Dermis blood vessel endothelial cell (primary cell): Measurements from ENCODE around the gene SMO. TPM values are rescaled to one million over a fixed set of nuclear protein-coding genes. Genes with fewer than 3 reads are reported as not detected.
"Not testable (repeated sequence)": the region's sequence is repeated elsewhere in the genome, so short reads cannot be mapped to it uniquely, and the experiment has no call there.

Experiments
- DNase-seq: peaks from one replicate; pipeline ENCODE4 v3.0.0; 2010
- total RNA-seq: library from RNA; depleted of rRNA; stranded (reverse); fragments of >200 nt; gene quantifications from 2 replicates; pipeline ENCODE4 v1.2.3, GENCODE V29; 2014

SMO gene
- total RNA-seq, 1 donor from 2014 or later, result 5.8 TPM

DNA sequence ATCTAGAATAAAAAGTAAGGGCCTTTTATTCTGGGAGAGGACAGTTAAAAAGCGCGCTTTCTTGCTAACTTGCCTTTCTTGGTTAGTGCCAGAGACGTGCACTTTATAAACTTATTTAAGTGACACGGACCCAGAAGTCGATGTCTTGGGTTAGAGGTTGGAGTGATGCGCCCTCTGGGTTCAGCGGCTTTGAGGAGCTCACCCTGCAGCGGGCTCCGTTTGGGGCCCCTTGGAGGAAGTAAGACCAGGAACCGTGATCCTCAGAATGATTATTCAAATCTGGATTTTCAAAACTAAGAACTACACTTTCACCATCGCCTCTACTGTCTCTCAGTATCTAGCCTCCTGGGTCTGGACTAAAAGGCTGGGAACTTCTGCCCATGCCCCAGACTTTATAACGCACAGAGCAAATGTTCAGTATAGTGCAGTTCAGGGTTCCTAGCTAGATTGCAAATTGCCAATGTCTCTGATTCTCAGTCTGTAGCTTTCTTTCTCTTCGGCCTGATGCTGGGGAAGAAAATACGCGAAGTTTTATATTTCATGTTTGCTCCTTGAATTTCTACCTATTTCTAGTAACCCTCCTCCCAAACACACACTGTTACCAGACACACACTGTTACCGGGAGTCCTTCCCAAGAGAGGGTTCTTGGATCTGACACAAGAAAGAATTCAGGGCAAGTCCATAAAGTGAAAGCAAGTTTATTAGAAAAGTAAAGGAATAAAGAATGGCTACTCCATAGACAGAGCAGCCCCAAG lies 18.6 kb upstream of the SMO start:
- DNase-seq, result no peak

- DNase-seq, result no peak
Observed at GRCh38 chr7:129170441-129171021, 17.9 kb upstream of the SMO start.

- not testable (repeated sequence) for DNase-seq
Observed at GRCh38 chr7:129173861-129174260, 14.6 kb upstream of the SMO start.

DNA sequence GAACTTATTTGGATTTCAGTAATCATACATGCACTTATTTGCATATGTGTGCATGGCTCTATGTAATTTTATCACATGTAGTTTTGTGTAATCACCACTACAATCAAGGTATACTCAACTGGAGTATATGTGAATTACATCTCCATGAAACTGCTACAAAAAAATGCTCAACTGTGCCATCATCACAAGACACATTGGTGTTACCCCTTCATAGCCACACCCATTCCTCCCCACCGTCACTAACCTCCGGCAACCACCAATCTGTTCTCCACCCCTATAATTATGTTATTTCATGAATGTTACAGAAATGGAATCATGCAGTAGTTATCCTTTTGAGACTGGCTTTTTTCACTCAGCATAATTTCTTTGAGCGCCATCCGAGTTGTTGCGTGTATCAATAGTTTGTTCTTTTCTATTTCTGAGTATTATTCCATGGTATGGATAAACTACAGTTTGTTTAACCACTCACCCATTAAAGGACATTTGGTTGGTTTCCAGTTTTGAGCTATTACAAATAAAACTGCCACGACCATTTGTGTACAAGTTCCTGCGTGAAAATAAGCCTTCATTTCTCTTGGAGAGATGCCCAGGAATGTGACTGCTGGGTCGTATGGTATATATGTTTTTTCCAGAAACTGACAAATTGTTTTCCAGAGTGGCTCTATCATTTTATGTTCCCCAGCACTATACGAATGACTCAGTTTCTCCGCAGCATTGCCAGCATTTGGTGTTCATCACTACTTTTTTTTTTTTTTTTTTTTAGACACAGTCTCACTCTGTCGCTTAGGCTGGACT lies 11.3 kb upstream of the SMO start:
- DNase-seq, result no peak

- DNase-seq, result no peak
Observed at GRCh38 chr7:129184981-129185670, 3.3 kb upstream of the SMO start.

DNA sequence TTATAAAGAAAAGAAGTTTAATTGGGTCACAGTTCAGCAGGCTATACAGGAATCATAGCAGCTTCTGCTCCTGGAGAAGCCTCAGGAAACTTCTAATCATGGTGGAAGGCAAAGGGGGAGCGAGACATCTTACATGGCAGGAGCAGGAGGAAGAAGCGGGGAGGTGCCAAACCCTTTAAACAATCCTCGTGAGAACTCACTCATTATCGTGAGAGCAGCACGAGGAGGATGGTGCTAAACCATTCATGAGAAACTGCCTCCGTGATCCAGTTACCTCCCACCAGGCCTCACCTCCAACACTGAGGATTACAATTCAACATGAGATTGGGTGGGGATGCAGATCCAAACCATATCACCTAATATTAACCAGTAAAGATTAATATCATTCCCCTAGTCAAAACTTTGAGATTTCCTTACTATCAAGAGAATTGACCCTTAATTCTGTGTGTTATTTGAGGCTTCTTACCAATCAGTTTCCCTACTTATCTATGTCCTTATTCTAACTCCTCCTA lies 1.6 kb upstream of the SMO start:
- no peak for DNase-seq

DNA sequence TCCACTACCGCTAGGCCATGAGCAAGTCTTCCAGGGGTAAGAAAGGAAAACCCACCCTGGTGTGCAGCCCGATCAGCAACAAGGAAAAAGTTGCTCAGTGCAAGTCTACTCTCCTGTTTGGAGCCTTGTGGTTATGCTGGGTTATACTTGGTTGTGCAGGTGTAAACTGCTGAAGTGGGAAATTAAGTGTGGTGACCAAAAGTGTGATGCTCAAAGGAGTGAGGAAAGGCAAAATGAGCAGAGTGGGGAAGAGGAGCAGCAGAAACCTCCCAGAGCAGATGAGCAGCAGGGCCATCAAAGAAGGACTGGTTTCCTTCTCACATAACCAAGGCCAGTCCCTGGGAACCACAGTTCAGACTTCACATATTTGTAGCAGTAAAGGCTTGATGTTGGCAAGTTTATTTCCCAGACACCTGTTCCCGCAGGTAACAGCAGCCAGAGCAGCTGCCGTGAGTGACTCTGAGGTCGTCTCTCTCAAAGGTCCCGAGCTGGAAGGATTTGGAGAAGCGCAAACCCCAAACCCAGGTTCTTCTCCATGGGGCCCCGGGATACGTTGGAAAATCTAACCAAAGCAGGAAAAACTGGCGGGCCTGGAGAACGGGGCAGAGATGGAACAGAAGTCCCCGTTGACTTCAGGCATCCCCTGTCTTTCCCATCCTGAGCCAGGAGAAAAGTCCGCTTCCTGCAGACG lies 607 bp upstream of the SMO start:
- no peak for DNase-seq

DNA sequence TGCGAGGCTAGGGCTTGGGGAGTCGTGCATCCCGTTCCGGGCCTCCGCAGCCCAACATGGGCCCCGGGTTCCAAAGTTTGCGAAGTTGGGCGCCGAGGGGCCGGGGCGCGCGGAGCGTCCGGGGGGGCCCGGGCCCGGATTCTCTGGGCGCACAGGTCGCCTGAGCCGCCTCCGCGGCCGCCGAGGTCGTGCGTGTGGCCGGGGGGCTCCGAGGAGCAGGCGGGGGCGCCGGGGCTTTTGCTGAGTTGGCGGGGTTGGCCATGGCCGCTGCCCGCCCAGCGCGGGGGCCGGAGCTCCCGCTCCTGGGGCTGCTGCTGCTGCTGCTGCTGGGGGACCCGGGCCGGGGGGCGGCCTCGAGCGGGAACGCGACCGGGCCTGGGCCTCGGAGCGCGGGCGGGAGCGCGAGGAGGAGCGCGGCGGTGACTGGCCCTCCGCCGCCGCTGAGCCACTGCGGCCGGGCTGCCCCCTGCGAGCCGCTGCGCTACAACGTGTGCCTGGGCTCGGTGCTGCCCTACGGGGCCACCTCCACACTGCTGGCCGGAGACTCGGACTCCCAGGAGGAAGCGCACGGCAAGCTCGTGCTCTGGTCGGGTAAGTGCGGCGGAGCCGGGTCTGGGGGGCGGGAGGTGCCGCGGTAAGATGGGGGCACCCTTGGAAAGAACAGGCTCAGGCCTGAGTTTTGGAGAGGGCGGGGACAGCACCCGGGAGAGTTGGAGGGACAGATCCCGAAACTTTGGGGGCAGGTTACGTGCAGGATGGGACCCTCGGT lies 643 bp downstream of the SMO start:
- DNase-seq, result peak; percentile 31

GRCh38 chr7:129189661-129190310 lies 1.4 kb downstream of the SMO start:
- DNase-seq, result no peak

- DNase-seq, result no peak
Observed at GRCh38 chr7:129191272-129191671, 2.8 kb downstream of the SMO start.

DNA sequence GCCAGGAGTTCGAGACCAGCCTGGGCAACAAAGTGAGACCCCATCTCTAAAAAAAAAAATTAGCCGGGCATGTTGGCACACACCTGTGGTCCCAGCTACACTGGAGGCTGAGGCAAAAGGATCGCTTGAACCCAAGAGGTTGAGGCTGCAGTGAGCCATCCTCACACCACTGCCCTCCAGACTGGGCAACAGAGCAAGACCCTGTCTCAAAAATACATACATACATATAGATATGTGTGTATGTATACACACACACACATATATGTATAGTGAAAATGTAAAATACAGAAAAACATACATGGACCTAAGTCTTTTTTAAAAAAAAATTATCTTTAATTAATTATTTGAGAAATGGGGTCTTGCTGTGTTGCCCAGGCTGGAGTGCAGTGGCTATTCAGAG lies 5.5 kb downstream of the SMO start:
- no peak for DNase-seq

DNA sequence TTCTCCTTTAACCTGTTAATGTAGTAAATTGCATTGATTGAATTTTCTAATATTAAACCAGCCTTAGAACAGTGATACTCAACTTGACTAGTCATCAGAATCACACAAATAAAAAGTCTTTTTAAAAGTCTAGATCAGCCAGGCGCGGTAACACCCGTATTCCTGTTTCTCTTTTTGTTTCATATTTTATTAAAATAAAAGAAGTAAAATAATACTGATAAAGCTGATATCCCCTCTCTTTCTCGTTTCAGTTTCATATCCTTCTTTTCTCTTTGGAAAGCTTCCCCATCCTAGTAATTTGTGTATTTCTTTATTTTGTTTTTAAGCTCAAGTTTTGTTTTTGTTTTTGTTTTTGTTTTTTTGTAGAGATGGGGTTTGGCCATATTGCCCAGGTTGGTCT lies 9.3 kb downstream of the SMO start:
- no peak for DNase-seq

DNA sequence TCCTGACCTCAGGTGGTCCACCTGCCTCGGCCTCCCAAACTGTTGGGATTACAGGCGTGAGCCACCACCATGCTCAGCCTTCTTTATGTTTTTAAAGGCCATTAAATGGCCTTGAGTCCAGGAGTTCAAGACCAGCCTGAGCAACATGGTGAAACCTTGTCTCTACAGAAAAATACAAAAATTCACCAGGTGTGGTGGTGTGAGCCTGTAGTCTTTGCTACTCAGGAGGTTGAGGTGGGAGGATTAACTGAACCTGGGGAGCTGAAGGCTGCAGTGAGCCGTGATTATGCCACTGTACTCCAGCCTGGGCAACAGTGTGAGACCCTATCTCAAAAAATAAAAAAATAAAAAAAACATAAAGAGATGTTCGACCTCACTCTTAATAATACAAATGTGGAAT lies 11.0 kb downstream of the SMO start:
- DNase-seq, result no peak

GRCh38 chr7:129202058-129202777 lies 13.8 kb downstream of the SMO start:
- no peak for DNase-seq

DNA sequence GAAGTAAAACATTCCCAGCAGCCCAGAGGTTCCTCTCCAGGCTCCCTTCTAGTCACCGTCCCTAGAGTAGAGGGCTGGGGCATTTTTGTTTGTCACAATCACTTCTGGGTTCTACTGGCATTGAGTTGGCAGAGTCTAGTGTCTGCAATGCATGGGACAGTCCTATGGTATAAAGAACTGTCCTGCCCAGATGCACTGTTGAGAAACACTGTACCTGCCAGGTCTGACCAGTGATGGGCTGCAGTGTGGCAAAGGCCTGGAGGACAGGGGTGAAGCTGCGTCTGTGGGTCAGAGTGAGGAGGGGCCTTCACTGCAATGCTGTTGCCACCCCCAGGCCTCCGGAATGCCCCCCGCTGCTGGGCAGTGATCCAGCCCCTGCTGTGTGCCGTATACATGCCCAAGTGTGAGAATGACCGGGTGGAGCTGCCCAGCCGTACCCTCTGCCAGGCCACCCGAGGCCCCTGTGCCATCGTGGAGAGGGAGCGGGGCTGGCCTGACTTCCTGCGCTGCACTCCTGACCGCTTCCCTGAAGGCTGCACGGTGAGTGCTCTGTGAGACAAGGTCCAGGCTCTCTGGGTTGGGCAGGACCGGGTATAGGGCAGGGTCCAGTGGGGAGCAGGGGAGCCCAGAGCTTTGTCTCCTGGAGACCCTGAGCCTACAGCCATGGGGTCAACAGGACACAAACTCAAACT lies 14.8 kb downstream of the SMO start:
- no peak for DNase-seq

DNA sequence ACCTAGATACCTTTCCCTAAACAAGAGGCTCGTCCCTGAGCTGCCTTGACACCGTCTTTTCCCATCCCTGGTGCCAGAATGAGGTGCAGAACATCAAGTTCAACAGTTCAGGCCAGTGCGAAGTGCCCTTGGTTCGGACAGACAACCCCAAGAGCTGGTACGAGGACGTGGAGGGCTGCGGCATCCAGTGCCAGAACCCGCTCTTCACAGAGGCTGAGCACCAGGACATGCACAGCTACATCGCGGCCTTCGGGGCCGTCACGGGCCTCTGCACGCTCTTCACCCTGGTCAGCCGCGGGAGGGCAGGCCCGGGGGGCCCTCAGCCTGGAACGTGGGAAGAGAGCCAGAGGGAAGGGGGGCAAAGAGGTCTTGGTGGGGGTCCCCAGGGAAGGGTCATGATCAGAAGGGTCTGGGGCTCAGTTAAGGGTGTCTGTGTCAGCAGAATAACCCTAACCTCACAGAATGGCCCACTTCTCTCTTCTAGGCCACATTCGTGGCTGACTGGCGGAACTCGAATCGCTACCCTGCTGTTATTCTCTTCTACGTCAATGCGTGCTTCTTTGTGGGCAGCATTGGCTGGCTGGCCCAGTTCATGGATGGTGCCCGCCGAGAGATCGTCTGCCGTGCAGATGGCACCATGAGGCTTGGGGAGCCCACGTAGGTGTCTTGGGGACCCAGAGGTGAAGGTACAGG lies 16.8 kb downstream of the SMO start:
- DNase-seq, result no peak

- no peak for DNase-seq
Observed at GRCh38 chr7:129205987-129206785, 17.8 kb downstream of the SMO start.

GRCh38 chr7:129208667-129209066 lies 20.2 kb downstream of the SMO start:
- DNase-seq, result no peak
